GM13977 (cell line): ENCODE measurements around the gene CTTN.
"Not testable (repeated sequence)": the region's sequence is repeated elsewhere in the genome, so short reads cannot be mapped to it uniquely, and the experiment has no call there.

Experiments used
- DNase-seq: peaks from one replicate; pipeline ENCODE4 v3.0.0; 2012; ENCODE audit warnings: low spot score
- CTCF ChIP-seq: IDR thresholded peaks from 2 replicates; pipeline ENCODE4 v1.5.1; 2012; ENCODE audit warnings: mild to moderate bottlenecking, control low read depth; ENCODE audit not compliant: insufficient read depth; ENCODE audit errors: extremely low read depth, missing control alignments
- in situ Hi-C: fragments of 300-500 bp; cut with MboI; formaldehyde crosslinking; loops from one replicate; pipeline ENCODE4 v1.12.0; 2022; ENCODE audit warnings: low sequenced_read_pairs, low pct_unique_long_range_greater_than_20kb, mixed read lengths, inconsistent platforms; ENCODE audit not compliant: unreplicated experiment

The CTTN gene

GRCh38 chr11:70384566-70385152, 13.7 kb upstream of the CTTN start:
- TF ChIP-seq CTCF = no peak
- in situ Hi-C loops = no loop called here
- DNase-seq = no peak

- DNase-seq = no peak
- in situ Hi-C loops = no loop called here
- TF ChIP-seq CTCF = no peak
Measured at GRCh38 chr11:70387564-70387963, 10.8 kb upstream of the CTTN start.

- no peak for TF ChIP-seq CTCF
- DNase-seq = no peak
- in situ Hi-C loops = no loop called here
Measured at GRCh38 chr11:70389201-70389600, 9.1 kb upstream of the CTTN start.

GRCh38 chr11:70390882-70391281, 7.4 kb upstream of the CTTN start:
- DNase-seq, in situ Hi-C loops: not testable (repeated sequence)

- DNase-seq = no peak
- TF ChIP-seq CTCF = no peak
- in situ Hi-C loops = no loop called here
Measured at GRCh38 chr11:70394211-70394950, 3.9 kb upstream of the CTTN start.

GRCh38 chr11:70397336-70397982, 870 bp upstream of the CTTN start:
- DNase-seq = no peak
- no peak for TF ChIP-seq CTCF
- in situ Hi-C loops = no loop called here
